Cardiac septum (tissue), 1 donor: ENCODE data around the gene NFS1. TPM values are rescaled to one million over a fixed set of nuclear protein-coding genes. Genes with fewer than 3 reads are reported as not detected.
"Not testable (repeated sequence)": the region's sequence is repeated elsewhere in the genome, so short reads cannot be mapped to it uniquely, and the experiment has no call there.

Experiments used
- DNase-seq: peaks from one replicate; pipeline ENCODE4 v3.0.0-alpha.2; 2020; ENCODE audit warnings: low spot score
- intact Hi-C: fragments of 100-400 bp; cut with DNase I; formaldehyde crosslinking; loops from one replicate; pipeline ENCODE4 v1.14.0; 2022
- total RNA-seq: library from RNA; stranded (reverse); fragmentation: NEBNext Ultra II Directional; extraction: Animal tissue kit (Norgen Biotek cat#: 25700); gene quantifications from one replicate; pipeline ENCODE4 v1.2.1, GENCODE V29; 2021
- donor health status: DM: no; HTN: no; CAD: no.

Gene NFS1
- total RNA-seq, 1 donor from 2014 or later, result 55.0 TPM

DNA sequence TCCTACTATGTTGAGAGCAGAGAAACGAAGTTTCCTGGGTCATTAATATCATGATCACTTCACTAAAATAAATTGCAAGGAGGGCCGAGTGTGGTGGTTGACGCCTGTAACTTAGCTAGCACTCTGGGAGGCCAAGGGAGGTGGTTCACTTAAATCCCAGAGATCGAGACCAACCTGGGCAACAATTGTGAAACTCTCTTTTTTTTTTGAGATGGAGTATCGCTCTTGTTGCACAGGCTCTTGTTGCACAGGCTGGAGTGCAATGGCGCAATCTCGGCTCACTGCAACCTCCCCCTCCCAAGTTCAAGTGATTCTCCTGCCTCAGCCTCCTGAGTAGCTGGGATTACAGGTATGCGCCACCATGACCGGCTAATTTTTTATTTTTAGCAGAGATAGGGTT lies 14.0 kb upstream of the NFS1 start:
- intact Hi-C loops, result not testable (repeated sequence)

DNA sequence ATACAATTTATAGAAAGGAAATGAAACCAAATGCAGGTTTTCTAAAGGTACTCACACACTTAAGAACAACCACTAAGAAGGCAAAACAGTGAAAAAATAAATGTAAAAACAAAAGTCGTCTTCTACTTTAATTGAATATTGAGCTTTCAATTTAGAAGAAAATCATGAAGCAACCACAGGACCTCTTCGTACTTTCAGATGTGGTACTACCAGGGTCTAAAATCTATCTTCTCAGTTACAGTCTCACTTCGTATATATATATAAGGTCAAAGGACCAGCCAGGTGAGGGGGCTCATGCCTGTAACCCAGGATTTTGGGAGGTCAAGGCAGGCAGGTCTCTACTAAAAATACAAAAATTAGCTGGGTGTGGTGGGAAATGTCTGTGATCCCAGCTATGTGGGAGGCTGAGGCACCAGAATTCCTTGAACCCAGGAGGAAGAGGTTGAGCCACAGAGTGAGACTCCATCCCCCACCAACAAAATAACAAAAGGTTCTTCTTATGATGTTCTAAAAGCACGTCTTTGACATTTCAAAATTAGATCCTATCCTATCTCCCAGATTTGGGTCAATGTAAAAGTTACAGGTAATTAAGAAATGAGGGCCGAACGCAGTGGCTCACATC lies 12.5 kb upstream of the NFS1 start:
- intact Hi-C loops, result no loop called here
- no peak for DNase-seq

More for the DNA sequence above, 14.0 kb upstream of the NFS1 start:
- not testable (repeated sequence) for DNase-seq

DNA sequence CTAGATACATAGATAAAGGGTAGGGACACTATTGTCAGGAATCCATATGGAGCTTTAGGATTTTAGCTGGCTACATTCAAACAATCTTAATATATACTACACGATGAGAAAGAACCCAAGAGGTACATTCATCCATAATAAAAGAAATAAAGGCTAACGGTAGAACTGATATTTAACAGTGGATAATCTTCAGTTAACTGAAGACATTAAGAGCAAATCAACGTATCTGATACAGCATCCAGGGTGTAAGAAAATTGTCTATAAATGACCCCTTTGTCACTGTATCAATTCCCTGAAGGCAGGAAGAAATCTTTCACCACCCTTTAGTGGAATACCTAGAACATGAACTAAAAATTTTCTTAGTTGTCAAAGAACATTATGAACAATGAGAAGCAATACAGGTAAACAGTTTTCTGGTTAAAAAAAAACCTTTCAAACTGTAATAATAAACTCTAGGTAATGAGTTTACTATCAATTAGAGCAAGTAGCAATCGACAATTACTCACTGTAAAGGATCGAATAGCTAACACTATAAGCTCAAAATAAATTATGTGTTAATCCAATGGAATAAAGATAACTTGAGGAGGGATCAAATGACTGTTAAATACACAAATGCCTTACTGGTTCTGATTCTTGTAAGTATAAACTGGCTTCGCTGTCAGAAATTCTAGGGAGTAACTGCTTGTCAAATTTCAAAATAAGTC lies 11.9 kb upstream of the NFS1 start:
- intact Hi-C loops, result no loop called here
- DNase-seq, result no peak

DNA sequence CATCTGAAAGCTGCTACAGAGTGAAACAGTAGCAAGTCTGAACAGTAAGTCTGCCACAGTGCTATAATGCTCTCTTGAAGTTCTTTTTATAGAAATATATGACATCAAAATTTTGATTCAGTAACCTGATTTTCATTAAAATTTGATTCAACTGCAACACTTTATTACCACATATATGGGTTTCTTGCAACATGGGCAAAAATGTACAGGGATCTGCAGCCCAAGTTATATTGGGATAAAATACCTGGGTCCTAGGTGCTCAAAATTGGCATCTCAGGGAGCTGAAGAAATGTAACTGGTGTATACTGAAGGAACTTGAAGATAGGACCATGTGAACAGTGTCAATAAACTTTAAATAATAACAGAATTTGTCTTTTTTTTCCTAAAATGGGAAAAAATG lies 10.9 kb upstream of the NFS1 start:
- intact Hi-C loops, result no loop called here
- no peak for DNase-seq

DNA sequence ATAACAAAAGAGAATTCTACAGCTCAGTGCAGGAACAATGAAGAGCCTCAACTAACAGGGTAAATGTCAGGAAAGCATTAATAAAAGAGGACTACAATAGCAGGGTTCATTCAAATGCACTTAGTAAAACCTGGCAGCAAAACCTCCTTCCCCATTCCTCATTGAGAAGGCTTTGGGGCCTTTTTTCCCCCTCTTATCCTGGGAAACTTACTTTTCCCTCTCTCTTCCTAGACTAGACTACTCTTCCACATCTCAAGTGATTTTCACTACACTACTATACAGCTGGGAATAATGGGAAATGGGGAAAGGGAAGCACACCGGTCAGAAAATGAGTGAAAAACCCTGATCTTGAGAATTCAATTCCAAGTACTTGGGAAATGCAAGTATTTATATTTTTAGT lies 10.1 kb upstream of the NFS1 start:
- DNase-seq, result no peak
- intact Hi-C loops, result no loop called here

DNA sequence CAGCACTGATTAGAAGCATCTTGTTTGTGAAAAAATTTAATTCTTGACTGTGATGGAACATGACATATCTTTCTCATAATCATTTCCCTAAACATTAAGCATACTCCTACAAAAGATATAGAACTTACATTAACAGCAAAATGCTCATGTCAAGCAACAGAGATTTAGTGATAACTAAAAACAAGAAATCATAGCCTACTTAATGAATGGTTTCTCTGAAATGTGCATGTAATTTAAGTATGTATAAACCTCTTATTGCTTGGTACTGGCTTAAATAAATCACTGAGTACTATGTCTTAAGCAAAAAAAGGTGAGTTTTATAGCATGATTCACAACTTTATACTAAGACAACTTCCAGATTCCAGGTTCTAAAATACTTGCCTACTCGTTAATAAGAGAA lies 9.3 kb upstream of the NFS1 start:
- DNase-seq, result no peak
- intact Hi-C loops, result no loop called here

DNA sequence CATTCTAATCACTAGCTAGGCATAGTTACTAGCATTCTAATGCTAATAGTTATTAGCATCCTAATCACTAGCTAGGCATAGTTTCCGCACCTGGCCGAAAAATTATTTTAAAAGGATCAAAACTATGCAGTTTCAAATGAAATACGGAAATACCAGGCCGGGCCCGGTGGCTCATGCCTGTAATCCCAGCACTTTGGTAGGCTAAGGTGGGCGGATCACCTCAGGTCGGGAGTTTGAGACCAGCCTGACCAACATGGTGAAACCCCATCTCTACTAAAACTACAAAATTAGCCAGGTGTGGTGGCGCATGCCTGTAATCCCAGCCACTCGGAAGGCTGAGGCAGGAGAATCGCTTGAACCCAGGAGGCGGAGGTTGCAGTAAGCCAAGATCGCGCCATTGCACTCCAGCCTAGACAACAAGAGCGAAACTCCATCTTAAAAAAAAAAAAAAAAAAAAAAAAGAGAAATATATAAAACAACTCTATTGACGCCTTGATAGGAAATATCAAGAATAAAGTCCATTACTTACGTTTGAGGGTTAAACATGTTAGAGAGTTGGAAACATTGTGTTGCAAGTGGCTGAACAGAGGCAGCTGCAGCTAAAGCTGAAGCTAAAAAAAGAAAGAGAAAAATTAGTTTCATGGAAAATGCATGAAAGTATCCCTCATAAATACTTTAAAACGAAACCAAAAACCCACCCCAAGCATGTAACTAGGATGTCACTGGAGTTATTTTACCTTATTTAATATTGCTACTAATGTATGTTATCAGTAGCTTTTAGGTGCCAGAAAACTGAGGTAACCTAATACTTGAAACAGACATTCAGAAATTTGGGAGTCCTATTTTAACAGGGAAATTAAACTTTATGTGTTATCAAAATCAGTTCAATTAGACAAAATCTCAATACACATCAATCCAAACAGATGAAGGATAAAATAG lies 7.7 kb upstream of the NFS1 start:
- intact Hi-C loops, DNase-seq: not testable (repeated sequence)

DNA sequence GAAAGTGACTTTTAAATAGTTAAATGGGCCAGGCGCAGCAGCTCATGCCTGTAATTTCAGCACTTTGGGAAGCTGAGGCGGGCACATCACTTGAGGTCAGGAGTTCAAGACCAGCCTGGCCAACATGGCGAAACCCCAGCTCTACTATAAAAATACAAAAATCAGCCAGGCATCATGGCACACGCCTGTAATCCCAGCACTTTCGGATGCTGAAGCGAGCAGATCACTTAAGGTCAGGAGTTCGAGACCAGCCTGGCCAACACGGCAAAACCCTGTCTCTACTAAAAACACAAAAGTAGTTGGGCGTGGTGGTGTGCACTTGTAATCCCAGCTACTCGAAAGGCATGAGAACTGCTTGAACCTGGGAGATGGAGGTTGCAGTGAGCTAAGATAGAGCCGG lies 6.7 kb upstream of the NFS1 start:
- intact Hi-C loops, DNase-seq: not testable (repeated sequence)

DNA sequence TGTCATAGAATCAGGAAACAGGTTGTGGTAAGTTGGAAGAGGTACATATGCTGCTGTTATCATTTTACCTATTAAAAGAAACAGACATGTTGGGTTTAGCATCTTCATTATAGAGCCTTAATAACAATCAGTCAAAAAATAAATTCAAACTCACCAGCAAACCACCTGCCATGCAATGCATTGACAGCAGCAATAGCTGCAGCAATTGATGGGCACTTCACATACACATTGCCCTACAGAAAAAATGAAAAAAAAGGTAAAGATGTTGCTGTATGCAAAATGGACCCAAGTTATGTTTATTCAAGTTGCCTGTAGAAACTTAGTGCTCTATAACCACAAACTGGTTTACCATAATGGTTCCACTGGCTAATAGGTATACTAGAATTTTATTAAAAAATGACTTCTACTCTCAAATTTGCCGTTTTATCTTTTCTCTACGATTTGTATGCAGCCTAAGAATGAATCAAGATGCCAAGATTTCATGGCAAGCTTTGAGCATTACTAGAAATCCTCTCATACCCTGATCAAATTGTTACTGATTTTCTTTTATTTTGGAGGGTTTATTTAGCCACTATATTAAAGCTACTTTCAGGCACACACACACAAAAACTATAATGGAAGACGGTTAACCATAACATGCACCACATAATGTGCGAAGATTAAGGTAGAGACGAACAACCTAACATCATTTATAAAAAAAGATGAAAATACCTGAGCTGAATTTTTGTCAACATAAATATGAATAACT lies 5.5 kb upstream of the NFS1 start:
- DNase-seq, result no peak
- intact Hi-C loops, result no loop called here

DNA sequence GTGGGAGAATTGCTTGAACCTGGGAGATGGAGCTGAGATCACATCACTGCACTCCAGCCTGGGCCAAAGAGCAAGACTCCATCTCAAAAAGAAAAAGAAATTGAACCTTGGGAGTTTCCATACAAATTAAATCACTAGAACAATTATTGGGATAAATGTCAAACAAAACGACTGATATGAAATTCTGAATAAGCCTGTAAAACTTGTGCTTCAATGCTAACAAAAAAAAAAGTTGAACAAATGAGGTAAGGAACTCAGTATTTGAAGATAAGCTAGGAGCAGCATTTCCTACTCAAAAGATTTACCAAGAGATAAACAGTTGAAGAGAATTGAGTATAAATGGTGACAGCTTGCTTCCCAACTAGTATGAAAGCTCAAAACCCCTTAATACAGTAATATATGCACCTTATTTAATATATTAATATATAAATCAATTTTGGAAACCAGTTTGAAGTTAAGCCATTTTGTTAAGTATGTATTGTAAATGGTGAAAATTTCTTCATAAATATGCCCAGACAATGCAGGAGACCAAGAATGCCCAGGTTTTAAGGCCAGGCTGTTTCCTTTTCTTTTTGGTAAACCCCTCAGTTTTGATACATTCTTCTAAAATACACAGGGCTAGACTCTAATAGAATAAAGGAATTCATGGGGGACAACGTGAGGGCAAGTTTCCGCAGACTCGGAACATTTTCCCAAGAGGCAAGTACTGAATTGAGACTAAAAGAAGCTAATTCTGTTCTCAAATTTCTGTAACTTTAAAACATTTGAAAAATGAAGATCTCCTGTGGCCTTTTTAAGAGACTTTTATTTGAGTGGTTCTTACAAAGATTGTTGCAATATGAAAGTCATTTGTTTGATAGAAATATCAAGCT lies 3.9 kb upstream of the NFS1 start:
- DNase-seq, result no peak
- intact Hi-C loops, result no loop called here

DNA sequence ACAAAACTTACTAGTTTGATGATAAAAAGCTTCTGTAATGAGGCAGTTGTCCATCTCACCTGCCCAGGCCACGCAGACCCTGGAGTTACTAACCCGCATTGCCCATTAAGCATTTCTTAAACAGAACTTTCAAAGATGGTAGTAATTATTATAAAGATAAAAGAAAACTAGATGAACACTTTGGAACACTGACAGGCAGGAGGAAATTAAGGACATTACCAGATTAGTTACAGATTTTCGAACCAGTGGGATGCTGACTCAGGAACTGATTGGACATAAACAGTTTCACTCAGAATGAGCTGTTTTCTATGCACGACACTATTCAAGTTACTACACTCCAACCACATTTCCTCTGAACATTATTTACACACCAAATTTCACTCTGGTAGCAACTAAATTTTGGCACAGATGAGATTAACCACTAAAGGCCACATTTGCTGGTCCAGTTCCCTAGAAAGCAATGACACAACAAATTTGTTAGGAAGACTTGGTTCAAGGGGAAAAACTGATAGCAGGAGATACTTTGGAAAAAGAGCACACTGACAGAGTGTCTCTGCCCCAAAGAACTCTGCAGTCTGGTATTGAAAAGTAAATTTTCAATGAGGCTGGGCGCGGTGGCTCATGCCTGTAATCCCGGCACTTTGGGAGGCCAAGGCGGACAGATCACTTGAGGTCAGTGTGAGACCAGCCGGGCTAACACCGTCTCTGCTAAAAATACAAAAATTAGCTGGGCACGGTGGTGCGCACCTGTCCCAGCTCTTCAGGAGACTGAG lies 3.1 kb upstream of the NFS1 start:
- no peak for DNase-seq
- intact Hi-C loops, result no loop called here

DNA sequence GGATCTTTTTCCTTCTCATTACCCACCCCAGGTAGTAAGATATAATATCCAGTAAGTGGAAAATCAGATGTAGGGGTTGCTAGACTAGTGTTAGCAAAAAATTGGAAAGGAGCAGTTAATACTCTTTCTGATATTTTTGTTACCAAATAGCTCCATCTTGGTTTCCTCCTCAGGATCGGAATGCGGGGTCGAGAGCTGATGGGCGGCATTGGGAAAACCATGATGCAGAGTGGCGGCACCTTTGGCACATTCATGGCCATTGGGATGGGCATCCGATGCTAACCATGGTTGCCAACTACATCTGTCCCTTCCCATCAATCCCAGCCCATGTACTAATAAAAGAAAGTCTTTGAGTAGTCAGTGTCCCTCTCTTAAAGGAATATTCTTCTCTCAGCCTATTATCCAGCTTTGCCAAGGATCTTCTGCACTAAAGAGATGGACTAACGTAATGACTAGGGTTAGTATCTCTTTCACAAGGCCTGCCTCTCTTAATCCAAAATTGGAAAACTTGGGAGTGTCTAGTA lies 1.5 kb upstream of the NFS1 start:
- intact Hi-C loops, result no loop called here

DNA sequence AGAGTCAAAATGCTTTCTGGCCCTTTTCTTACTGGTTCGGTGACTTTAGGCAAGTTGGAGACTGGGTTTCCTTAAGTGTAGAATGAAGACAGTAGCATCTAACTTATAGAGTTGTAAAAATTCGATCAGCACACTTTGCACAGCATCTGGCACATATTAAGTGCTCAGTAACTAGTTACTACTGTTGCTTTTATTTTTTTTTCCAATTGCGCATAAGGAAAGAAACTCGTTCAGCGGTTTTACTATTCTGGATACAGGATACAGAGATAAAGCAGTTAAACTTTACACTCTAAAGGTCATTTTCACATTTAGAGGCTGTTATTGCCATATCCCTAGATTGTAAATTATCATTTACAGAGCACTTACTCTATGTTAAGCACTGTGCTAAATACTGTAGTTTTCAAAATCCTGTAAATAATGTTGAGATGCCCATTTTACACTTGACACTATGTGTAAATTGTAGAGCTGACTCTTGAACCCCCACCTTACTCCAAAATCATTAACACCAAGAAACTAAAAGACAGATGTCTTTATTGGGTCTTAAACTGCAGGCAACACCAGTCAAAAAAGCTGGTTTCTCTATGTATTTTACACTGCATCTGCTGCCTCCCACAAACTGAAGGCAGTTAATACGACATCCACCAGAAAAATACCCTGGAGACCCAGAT lies 939 bp upstream of the NFS1 start:
- intact Hi-C loops, result loop anchor here (2.0 to 10.0 kb wide), 3 partner anchors 35 to 185 kb away; partner anchors contain the start of genes CPNE1, RBM12 and RBM39
- no peak for DNase-seq

More for the DNA sequence above, 1.5 kb upstream of the NFS1 start:
- DNase-seq, result no peak

DNA sequence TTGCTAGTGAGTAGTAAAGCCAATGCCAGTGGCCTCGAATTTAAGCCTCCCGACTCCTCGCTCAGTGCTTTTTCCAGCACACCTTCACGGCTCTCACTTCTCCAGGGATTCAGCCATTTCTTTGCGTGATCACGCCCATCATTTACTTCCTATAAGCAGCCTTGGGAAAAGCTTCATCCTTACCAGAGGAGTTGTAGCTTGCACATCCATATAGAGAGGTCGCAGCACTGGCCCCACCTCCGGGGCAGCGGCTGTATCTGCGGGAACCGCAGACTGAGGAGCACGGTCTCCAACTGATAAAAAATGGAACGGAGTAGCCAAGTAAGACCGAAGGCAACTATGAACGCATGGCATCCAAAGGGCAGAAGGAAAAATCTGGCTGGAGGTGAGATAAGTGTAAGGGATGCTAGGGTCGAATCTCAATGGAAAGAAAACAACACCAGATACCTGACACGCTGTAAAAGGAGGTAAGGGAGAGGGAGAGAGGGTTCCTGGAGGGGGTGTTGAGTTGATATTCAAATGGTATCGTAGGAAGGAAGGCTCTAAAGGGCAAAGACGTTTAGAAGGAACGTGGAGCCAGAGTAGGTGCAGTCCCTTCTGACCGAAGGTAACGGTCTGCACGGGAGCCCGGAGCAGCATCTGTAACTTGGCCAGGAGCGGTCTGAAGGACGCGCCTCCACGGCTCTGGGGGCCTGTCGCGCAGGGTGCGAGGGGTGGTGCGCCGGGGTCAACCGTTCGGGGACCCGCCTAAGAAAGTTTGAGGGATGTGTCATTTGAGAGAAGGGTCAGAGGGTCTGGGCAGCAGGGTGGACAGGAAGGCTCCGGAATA lies 640 bp downstream of the NFS1 start:
- DNase-seq, result no peak
- intact Hi-C loops, result loop anchor here (2.0 to 10.0 kb wide), 3 partner anchors 34 to 186 kb away; partner anchors contain the start of genes CPNE1, RBM12 and RBM39

DNA sequence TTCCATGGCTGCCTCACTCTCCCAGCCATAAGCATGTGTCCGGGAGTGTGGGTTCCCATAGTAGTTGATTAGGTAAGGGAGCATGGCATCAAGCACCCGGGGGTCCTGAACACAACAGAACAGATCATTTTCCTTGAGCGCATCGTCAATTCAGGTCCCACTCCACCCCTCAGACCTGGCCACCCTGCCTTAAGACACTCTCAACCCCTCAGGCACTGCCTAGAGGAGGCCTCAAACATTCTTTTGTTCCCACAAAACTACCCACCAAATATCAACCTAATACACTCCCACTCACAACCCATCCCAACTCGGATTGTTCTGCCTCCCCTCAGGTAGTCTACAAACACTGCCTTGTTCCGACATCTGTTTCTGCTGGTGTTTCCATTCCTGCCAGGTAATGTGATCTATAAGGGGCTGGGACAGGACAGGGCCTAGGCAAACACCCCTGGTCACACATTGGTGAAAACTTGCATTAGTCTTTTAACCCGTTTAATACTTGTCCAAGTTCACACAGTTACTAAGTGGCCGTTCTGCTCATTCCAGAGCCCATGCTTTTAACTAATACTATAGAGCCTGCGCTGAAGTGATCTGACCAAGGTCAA lies 1.4 kb downstream of the NFS1 start:
- intact Hi-C loops, result loop anchor here (2.0 to 10.0 kb wide), 3 partner anchors 33 to 187 kb away; partner anchors contain the start of genes CPNE1, RBM12 and RBM39
- DNase-seq, result no peak

DNA sequence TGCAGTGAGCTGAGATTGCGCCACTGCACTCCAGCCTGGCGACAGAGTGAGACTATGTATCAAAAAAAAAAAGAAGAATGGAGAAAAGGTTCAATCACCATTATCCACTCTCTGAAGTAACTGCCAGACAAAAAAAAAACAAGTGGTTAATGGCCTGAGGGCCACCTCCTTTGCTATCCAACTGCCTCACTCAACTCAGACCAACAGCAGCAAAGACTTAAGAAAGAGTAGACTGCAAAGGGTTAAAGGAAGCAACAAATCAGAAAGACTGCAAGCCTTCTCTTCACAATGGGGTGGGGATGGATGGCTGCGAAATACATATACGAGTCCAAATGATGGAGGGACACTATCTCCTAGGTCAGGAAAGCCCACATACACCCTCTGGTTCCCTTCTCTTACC lies 3.2 kb downstream of the NFS1 start:
- no peak for DNase-seq
- intact Hi-C loops, result loop anchor here (5.0 to 10.0 kb wide), 2 partner anchors 46 to 189 kb away; partner anchors contain the start of gene RBM39
